ENCODE measurements around the gene RBMS3. TPM values are rescaled to one million over a fixed set of nuclear protein-coding genes. Genes with fewer than 3 reads are reported as not detected.

The RBMS3 gene
- total and polyA plus RNA-seq, 2 of the 8 experiments (the other 6 are each of a cell fraction or from before 2014, with no cell fraction given): 3.7 to 6.9 TPM

DNA sequence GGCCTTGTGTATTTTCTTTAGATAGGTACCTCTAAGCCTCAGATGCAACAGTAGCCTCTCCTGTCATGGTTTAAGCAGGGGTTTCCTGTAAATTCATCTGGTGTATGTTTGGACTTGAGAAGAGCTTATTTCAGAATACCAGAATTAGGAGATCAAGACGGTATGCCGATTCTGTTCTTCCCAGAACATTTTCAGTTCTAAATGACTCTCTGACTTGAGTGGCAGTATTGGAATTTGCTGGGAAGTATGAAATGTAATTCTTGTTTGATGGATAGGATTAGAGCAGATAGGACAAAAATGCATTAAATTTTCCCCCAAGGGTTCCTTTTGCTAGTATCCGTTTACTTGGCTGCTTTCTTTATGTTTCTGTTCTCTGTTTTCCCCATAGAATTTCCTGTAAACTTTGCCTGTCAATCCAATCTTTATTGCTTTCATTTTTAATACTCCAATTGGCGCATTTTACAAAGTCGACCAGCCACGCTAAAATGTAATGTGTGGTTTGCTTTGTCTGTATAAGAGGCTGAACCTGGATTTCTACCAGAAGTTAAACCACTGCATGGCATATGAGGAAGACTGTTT is 612.2 kb downstream of the RBMS3 start:
- Histone ChIP-seq H2BK20ac (ENCODE audit: low read length) (no peak overlapping the region), H4K91ac (replicated peaks; ENCODE audit: insufficient read length, low read length) (no peak overlapping the region), H2BK5ac (ENCODE audit: low read depth, low read length) (no peak overlapping the region), H3K4me3 (ENCODE audit: extremely low read depth in 1 of 4, insufficient read depth in 2 of 4, low read depth in 3 of 4, low read length in 4 of 4) (no peak overlapping the region), H3K23ac (ENCODE audit: insufficient read length) (no peak overlapping the region), H3K4me2 (ENCODE audit: insufficient read depth in 1 of 2, low read depth in 2 of 2, low read length in 2 of 2) (no peak overlapping the region), H3K79me2 (ENCODE audit: control insufficient read depth in 1 of 2, insufficient read depth in 2 of 2, low read length in 2 of 2) (no peaks in the 10 kb centered on the region), H3K23me2 (ENCODE audit: low read depth, low read length) (no peaks in the 10 kb centered on the region), H3K56ac (replicated peaks; ENCODE audit: insufficient read length, low read depth, low read length) (no peak overlapping the region), H4K5ac (ENCODE audit: insufficient read length, low read depth, low read length) (no peak overlapping the region), H3K36me3 (ENCODE audit: control insufficient read depth in 2 of 4, insufficient read depth in 4 of 4, low read length in 3 of 4) (no peaks in the 10 kb centered on the region), H3K18ac (ENCODE audit: extremely low read depth, low read length) (no peak overlapping the region), H4K20me1 (replicated peaks in 1 of 2; ENCODE audit: control insufficient read depth in 1 of 2, insufficient read depth in 2 of 2, low read length in 2 of 2) (no peaks in the 10 kb centered on the region), H4K8ac (ENCODE audit: extremely low read depth, insufficient read depth, low read length) (no peak overlapping the region), H3K9ac (replicated peaks in 1 of 4; ENCODE audit: extremely low read depth in 1 of 4, low read depth in 3 of 4, low read length in 3 of 4) (no peak overlapping the region), H3K4ac (replicated peaks; ENCODE audit: insufficient read length, low read depth, low read length) (no peak overlapping the region), H2AK5ac (ENCODE audit: low read depth, low read length) (no peak overlapping the region), H3K14ac (ENCODE audit: insufficient read length) (no peak overlapping the region), H2BK12ac (ENCODE audit: low read depth, low read length) (no peak overlapping the region), H2AFZ (ENCODE audit: low read length) (no peak overlapping the region), H3K4me1 (replicated peaks in 1 of 4; ENCODE audit: control insufficient read depth in 3 of 4, insufficient read depth in 4 of 4, low read length in 3 of 4) (no peaks in the 10 kb centered on the region), H3K9me3 (ENCODE audit: insufficient read depth in 2 of 2, low read depth in 1 of 2, low read length in 1 of 2) (no peaks in the 10 kb centered on the region), H3K79me1 (ENCODE audit: low read depth, low read length) (no peaks in the 10 kb centered on the region), H3K27me3 (replicated peaks in 1 of 4; ENCODE audit: control insufficient read depth in 3 of 4, extremely low read depth in 1 of 4, insufficient read depth in 3 of 4, low read length in 3 of 4) (no peaks in the 10 kb centered on the region), H2BK120ac (replicated peaks; ENCODE audit: low read depth, low read length) (no peak overlapping the region), H2BK15ac (ENCODE audit: low read length) (no peak overlapping the region), H3K27ac (ENCODE audit: low read depth, low read length) (no peak overlapping the region)
- FAIRE-seq: no peak
- ChIA-PET CTCF (ENCODE audit: partially characterized antibody) (interaction anchor here (3.5 kb wide), 1 partner anchor 12 kb away, joined by 14 read pairs; no protein-coding TSS in a partner anchor), POLR2A (ENCODE audit: partially characterized antibody) (no interaction called here)
- no peak for DNase-seq (ENCODE audit: low read depth in 1 of 2, low spot score in 2 of 2)
- no peak for TF ChIP-seq EP300 (IDR thresholded peaks at IDR 0.05; ENCODE audit: borderline replicate concordance in 1 of 2, low read depth in 2 of 2, low read length in 2 of 2)
- TF ChIP-seq, protein P1, sequence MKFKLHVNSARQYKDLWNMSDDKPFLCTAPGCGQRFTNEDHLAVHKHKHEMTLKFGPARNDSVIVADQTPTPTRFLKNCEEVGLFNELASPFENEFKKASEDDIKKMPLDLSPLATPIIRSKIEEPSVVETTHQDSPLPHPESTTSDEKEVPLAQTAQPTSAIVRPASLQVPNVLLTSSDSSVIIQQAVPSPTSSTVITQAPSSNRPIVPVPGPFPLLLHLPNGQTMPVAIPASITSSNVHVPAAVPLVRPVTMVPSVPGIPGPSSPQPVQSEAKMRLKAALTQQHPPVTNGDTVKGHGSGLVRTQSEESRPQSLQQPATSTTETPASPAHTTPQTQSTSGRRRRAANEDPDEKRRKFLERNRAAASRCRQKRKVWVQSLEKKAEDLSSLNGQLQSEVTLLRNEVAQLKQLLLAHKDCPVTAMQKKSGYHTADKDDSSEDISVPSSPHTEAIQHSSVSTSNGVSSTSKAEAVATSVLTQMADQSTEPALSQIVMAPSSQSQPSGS (IDR thresholded peaks at IDR 0.05; ENCODE audit: low read length): no peak
- TF ChIP-seq MAFK (IDR thresholded peaks at IDR 0.05; ENCODE audit: low read depth, low read length): no peak
- no peak for TF ChIP-seq CBX8 (IDR thresholded peaks at IDR 0.05; ENCODE audit: borderline replicate concordance, low read depth, low read length)
- TF ChIP-seq NANOG (IDR thresholded peaks at IDR 0.05; ENCODE audit: insufficient read depth, low read depth, low read length, poor library complexity, severe bottlenecking): no peak
- no peak for TF ChIP-seq GABPA (IDR thresholded peaks at IDR 0.05; ENCODE audit: borderline replicate concordance, insufficient read depth, low read length)
- TF ChIP-seq HDAC2 (IDR thresholded peaks at IDR 0.05; ENCODE audit: borderline replicate concordance in 1 of 2, low read depth in 2 of 2, low read length in 2 of 2): no peak
- WGBS, 2 experiments (ENCODE audit: extremely low coverage in 1 of 2, insufficient coverage in 1 of 2, insufficient read length in 1 of 2, insufficient replicate concordance in 2 of 2, low coverage in 1 of 2, low lambda C conversion rate in 2 of 2, missing lambda C conversion rate in 1 of 2): 95% methylated on average over 6 of the region's 6 CpGs; no CpG with 5 or more reads in 1 of the 2 experiments
